Adipose tissue (tissue), 3 donors: ENCODE measurements around the gene FGF18. TPM values are rescaled to one million over a fixed set of nuclear protein-coding genes. Genes with fewer than 3 reads are reported as not detected.

Source experiments
- H3K27ac ChIP-seq: one replicate; pipeline ENCODE4 v1.5.1; 2013; ENCODE audit warnings: low read depth, low read length
- WGBS, 3 donors: extraction: QIAGEN DNeasy Blood & Tissue Kit; methylation state at CpG; one replicate each; pipeline ENCODE4 v1.1.7; 2013; 5-methylcytosine and 5-hydroxymethylcytosine counted together
- polyA plus RNA-seq, 3 donors: library from polyadenylated mRNA; stranded (reverse); fragments of 200-250 nt; gene quantifications; one replicate each; pipeline ENCODE4 v1.2.3, GENCODE V29; 2013
- donor health status: healthy with polysubstance abuse.
- donor health status: Bipolar disorder and iron deficiency.
- donor health status: healthy.

The FGF18 gene
- polyA plus RNA-seq, 3 donors = 0.24 to 5.1 (median 1.6) TPM

DNA sequence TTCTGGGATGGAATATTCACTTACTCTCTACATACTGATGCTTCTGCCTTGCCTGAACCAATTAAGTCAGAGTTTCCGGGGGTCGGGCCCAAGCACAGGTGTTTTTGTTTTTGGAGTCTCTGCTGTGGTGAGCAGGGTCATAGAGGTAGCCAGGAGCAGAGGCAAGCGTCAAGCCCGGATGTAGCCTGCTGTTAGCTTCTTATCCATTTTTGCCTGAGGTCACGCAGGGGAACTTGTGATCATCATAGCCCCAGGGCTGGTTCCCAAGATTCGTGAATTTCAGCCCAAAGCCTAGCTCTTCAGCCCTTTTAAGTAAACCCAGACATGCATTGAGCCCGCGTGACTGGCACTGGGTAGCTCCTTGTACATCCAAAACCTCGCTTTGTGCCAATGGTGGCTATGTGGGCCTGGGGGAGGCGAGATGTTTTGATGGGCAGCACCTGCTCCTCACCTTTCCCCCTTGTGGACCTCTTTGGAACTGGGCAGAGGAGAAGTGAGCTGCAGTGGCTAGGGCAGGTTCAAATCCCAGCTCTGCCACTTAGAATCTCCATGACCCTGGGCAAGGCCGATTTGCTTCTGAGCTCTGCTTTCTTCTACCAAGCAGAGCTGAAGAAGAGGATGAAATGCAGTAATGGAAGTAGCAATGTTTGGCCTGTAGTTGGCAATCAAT is 33.7 kb downstream of the FGF18 start:
- no peak overlapping the region for H3K27ac ChIP-seq
- 91 to 96% (median 93%) methylated on average over 11 of the region's 11 CpGs for WGBS, 3 donors

DNA sequence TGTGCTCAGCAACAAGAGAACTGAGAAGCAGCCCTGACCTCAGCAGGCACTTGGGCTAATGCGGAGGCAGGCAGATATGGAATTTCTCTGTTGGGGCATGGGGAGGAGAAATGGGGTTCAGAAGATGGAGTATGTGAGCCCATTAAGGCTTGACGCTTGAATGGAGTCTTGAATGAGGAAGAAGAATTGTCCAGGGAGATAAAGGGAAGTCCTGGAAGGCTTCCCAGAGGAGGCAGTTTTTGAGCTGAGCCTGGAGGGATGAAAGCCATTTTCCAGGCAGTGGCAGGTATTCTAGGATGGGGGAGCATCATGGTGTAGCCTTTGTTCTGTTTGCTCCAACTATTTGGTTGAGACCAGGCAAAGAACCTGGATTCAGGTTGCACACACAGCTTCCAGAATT is 34.5 kb downstream of the FGF18 start:
- no peak overlapping the region for H3K27ac ChIP-seq
- WGBS, 3 donors = 91 to 93% (median 93%) methylated on average over 2 of the region's 2 CpGs

DNA sequence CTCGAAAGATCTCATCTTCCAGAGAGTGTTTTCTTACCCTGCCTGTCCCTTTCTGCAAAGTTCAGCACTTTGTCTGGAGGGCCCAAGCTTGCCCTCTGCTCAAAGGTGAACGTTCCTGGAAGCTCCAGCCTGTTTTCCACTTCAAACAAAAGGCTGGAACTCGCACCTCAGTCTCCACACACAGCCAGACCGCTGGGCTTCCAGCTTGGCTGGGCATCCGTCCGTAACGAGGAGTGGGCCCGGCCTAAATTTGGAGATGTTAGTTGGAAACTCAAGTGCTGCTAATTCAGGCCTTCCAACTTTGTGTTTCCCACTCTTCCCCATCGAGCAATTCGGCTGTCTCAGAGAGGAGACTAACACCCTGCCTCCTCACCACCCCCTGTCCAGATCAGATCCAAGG is 35.1 kb downstream of the FGF18 start:
- 84 to 90% (median 88%) methylated on average over 10 of the region's 10 CpGs for WGBS, 3 donors
- H3K27ac ChIP-seq = no peak overlapping the region

DNA sequence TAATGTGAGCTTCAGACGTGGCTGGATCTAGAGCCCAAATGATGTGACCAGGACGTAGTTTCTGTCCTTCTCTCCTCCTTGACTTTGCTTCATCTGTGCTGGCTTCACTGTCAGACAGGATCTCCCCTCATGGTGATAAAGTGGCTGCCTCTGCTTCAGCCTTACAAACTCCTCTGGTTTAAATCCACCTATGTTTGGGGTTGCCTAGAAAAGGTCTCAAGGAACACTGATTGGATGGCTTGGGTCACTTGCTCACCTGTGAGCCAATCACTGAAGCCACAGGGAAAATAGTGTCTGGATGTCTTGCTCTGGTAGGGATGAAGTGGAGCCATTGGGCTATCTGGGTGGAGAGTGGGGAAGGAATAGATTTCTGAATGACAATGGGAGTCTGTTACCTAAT is 36.1 kb downstream of the FGF18 start:
- no peak overlapping the region for H3K27ac ChIP-seq
- 66 to 86% (median 85%) methylated on average over 2 of the region's 2 CpGs for WGBS, 3 donors

DNA sequence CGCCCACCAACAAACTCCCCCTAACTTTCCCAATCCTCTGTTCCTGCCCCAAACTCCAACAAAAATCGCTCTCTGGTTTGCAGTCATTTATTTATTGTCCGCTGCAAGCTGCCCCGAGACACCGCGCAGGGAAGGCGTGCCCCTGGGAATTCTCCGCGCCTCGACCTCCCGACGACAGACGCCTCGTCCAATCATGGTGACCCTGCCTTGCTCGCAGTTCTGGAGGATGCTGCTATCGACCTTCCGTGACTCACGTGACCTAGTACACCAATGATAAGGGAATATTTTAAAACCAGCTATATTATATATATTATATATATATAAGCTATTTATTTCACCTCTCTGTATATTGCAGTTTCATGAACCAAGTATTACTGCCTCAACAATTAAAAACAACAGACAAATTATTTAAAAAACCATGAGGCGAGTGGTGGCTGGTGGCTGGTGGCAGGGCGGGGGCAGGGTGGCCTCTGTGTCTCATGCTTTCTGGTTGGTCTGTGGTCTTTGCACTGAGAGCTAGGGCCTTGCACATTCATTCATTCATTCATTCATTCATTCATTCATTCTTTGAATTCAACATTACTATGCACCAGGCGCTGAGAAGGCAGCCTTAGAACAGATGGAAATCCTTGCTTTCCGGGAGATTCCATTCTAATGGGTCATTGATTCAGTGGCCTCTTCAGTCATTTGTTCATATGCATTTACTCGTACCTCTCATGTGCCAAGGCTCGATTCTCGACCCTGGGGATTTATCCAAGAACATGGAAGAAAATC is 37.9 kb downstream of the FGF18 start:
- H3K27ac ChIP-seq = no peak overlapping the region
- WGBS, 3 donors = 93 to 96% (median 93%) methylated on average over 25 of the region's 25 CpGs

DNA sequence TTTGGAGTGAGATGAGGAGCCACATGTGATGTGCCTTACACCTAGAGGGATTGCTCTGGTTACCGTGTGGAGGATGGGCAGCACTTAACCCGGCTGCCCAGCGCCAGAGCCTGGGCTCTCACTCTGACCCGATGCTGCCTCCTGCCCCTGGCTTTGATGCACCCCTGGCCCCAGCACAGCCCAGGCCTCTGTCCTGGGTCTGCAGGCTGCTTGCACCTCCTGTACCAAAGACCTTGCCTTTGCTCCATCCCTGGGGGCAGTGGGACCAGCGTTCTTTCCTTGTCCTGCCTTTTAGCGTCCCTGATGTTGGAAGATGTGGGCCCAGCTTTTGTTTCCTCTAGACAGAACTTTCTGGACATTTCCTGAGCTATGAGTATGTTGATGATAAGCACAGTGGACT is 40.4 kb downstream of the FGF18 start:
- H3K27ac ChIP-seq = no peak overlapping the region
- WGBS, 3 donors = 77 to 85% (median 81%) methylated on average over 6 of the region's 6 CpGs

DNA sequence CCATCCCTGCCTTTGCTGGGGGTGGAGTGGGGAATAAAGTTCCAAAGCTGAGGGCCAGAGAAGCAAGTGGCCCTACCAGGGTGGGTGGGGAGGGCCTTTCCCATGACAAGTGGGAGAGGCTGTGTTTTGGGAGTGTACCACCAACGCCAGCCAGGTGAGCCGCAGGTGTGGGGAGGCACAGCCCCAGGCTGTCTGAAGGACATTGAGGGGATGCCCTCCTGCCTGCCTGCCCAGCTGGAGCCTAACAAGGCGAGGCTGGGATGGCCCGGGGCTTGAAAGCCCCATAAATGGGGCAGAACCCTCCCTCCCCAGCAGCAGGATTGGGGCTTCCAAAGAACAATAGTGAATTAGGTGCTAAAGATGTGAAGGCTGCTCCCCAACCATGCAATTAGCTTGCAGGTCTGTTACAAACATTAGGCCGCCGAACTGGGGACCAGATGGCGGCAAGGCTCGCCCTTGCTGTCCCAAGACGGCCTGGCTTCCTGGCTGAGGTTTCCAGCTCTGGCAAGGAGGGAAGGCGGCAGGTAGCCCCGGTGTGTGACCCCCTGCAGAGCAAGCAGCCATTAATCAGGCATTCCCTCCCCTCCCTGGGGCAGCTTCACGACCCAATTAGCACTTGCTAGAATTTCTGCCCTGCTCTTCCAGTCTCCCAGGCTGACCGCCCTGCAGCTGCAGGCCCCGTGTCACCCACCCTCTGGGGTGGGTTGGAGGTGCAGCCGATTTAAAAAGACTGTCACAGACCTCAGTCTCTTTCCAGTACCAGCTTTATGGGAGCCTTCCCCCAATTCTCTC is 42.9 kb downstream of the FGF18 start:
- no peak overlapping the region for H3K27ac ChIP-seq
- 77 to 84% (median 82%) methylated on average over 15 of the region's 15 CpGs for WGBS, 3 donors

DNA sequence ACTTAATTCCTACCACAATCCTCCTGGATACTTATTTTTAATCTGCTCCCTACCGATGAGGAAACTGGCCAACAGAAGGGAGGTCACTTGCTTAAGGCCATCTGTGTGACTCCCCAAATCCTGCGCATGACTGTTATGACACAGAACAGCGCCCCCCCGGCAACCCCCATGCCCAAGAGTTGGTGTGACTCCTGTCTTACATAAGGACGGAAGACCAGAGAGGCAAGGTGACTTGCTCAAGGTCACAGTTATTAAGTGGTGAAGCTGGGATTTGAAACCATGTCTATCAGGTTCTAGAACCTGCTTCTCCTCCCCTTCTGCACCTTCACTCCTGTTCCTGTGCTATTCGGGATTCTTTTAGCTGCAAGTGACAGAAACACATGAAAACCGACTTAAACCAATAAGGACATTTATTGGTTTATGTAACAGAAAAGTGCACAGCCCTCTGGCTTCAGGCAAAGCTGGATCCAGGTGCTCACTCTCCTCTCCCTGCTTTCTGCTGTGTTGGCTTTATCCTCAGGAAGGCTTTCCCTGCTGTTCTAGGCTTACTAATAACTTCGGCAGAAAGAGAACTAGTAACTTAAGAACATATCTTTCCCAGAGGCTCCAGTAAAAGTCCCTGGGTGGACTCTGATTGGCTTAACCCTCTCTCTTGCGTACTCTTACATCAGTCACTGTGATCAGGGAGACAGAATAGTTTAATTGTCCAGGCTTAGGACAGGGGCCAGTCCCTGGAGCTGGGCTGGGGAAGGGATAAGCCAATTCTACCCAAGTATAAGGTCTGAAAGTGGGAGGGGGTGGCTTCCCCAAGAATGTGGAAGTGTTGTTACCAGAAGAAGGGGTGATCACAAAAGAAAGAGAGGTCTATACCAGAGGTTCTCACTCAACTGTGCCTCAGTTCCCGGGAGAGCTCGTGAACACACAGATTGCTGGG is 43.7 kb downstream of the FGF18 start:
- H3K27ac ChIP-seq = no peak overlapping the region
- 84 to 87% (median 85%) methylated on average over 11 of the region's 11 CpGs for WGBS, 3 donors

DNA sequence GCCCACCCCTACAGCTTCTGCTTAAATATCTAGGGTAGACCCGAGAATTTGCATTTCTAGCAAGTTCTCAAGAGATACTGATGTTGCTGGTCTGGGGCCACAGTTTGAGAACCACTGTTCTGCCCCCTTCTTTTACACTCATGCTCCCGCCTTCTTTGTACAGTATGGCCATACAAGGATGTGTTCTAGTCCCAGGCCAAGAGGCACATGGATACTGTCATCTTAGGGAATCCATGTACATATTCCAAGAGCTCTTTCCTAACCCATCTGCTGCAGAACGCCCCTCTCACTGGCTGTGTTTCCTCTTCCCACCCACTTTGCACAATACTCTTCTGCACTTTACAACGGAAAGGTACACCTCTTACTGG is 44.4 kb downstream of the FGF18 start:
- H3K27ac ChIP-seq = no peak overlapping the region
- 63 to 76% (median 66%) methylated on average over 4 of the region's 4 CpGs for WGBS, 3 donors

DNA sequence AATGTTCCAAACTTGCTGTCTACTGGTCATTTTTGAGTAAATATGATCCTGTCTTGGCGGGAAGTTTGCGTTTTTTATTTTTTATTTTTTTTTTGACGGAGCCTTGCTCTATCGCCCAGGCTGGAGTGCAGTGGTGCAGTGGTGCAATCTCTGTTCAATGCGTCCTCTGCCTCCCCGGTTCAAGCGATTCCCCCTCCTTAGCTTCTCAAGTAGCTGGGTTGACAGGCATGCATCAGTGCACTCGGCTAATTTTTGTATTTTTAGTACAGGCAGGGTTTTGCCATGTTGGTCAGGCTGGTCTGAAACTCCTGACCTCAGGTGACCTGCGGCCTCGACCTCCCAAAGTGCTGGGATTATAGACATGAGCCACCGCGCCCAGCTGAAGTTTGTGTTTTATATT is 45.4 kb downstream of the FGF18 start:
- WGBS, 3 donors = 89 to 92% (median 90%) methylated on average over 12 of the region's 12 CpGs
- H3K27ac ChIP-seq = no peak overlapping the region

DNA sequence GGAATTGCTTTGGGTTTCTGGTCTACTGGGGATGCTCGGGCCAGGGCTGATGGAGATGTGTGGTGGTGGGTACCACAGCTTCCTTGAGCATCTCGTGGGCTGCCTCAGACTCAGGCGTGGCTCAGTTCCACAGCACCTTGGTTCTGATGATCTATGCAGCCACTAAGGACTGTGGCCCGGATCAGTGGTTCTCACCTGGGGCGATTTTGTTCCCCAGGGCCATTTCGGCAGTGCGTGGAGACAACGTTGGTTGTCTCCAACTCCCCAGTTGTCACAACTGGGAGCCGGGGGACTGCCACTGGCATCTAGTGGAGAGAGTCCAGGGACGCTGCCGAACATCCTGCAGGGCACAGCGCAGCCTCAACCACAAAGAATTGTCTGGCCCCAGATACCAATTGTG is 47.7 kb downstream of the FGF18 start:
- no peak overlapping the region for H3K27ac ChIP-seq
- 87 to 95% (median 92%) methylated on average over 12 of the region's 12 CpGs for WGBS, 3 donors

DNA sequence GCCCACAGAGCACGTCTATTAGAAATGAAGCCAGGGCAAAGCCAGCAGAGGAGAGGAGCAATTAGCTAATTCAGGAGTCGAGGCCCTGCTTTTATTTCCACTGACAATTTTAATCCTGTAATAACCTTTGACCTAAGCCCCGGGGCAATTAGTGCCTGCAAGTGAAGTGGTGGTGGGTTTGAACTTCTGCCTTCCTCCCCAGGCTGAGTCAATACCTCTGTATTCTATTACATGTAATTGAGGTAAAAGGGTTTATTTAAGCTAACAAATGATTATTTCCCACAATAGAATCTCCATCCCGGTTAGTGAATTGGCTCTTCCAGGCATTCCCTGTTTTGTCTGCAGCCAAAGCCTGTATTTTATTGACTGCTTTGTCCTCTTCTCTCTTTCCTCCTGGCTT is 49.9 kb downstream of the FGF18 start:
- no peak overlapping the region for H3K27ac ChIP-seq
- 60 to 80% (median 65%) methylated on average over 4 of the region's 4 CpGs for WGBS, 3 donors

DNA sequence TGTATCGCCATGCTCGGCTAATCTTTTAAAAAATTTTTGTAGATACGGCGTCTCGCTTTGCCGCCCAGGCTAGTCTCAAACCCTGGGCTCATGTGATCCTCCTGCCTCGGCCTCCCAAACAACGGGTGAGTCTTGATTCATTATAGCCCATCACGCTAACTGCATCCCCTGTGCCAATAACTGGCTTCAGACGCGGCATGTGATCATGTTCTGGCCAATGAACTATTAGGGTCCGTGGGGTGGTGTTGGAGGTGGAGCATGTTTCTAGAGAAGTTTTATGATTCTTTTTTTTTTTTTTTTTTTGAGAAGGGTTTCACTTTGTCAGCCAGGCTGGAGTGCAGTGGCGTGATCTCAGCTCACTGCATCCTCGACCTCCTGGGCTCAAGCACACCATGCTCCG is 51.0 kb downstream of the FGF18 start:
- 95 to 98% (median 96%) methylated on average over 15 of the region's 15 CpGs for WGBS, 3 donors
- H3K27ac ChIP-seq = no peak overlapping the region

DNA sequence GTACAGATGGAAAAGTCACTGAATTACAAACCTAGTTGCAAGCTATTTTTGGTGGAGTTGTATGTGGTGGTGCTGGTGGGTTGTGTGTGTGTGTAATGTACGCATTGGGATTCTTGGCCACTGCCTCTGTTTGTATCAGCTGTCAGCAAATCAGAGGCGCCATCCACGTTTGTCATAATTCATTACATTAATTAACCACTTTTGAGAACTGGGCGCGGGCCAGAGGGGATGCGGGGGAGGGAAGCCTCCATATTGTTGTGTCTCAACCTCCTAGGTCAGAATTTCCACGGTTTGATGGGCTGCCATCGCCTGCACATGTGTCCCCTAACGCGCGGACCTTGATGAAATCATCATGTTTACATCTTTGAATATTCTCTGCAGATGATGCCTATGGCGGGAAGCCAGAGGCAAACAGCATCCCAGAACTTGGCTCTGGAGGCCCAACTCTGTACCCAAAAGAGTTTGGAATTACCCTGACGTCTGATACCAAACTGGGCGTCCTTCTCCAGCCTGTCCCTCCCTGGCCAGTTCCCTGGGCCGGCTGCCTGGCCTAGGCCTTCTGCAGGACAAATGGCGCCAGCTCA is 54.9 kb downstream of the FGF18 start:
- 92 to 95% (median 94%) methylated on average over 16 of the region's 16 CpGs for WGBS, 3 donors
- H3K27ac ChIP-seq = no peak overlapping the region

DNA sequence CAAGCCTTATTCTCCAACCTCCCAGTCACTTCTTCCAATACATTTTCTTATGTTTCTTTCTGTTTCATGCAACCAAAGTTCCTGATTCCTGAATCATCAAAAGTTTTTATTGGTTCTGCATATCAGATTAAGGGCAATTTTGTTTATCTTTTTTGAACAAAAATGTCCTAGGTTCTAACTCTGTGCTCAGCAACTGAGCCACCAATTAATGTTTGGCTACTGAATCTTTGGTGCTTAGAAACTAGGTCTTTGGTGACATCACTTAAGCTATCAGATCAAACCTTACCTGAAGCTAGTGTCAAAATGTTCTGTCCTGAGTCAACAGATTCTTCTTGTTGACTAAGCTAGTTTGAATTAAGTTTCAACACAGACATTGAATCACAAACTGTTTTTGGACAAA is 56.1 kb downstream of the FGF18 start:
- no peak overlapping the region for H3K27ac ChIP-seq

DNA sequence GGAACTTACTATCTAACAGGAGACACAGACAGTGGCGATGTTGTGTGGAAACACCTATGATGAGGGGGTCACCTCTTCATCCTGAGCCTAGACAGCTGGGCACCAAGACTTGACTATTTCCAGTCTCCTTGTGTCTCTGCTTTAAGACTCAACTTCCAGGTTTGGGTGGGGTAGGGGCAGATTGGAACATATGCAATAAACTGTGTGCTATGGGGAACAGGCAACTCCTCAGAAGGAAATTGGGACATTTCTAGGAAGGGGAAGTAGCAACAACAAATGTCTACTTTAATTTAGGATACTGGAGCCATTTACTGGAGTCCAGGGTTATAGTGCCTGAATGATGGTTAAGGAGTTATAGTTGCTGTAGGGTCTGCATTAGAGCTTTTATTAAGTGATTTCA is 57.3 kb downstream of the FGF18 start:
- WGBS, 3 donors = 79 to 100% (median 87%) methylated on average over 1 of the region's 1 CpG
- no peak overlapping the region for H3K27ac ChIP-seq

DNA sequence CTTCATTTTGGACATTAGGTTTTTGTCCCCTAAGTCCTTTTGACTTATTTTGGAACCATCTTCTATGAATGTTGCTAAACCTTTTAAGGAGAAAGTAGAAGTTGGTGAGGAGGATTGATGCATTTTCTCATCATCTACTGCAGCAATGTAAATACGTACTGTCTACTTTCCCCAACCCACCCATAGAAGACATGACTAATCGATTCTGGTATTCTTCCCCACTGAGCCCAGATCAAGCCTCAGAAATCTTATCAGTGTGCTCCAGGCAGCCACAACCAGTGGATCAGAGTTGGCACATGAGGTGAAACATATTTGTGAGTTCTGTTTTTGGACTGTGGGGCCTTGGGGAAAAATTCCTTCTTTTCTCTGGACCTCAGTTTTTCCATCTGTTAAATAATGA is 57.7 kb downstream of the FGF18 start:
- no peak overlapping the region for H3K27ac ChIP-seq
- WGBS, 3 donors = 67 to 72% (median 71%) methylated on average over 2 of the region's 2 CpGs

DNA sequence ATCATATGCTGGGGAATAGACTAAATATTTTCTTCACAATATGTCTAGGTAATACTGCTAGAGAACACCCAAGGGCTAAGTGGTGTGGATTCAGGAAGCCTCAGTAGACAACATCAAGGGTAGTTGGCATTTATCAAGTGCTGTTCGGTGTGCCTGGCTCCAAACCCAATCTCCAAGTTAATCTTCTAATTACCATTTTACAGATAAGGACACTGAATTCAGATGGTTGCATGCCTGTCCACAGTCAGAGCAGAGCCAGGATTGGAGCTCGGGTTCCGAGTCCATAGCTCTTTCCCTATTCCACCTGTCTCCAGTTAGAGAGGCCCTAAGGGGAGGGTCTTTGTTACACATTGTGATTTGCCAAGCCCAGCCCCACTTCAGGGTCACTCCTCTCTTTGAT is 58.2 kb downstream of the FGF18 start:
- WGBS, 3 donors = 80 to 99% (median 97%) methylated on average over 3 of the region's 3 CpGs
- no peak overlapping the region for H3K27ac ChIP-seq
